Liver (tissue), 9 donors: Measurements from ENCODE around the gene MSMO1. TPM values are rescaled to one million over a fixed set of nuclear protein-coding genes. Genes with fewer than 3 reads are reported as not detected.

ENCODE experiments used
- DNase-seq: peaks from one replicate; pipeline ENCODE4 v3.0.0-alpha.2; 2017; ENCODE audit warnings: low spot score
- H3K27ac ChIP-seq, 2 donors: one replicate each; pipeline ENCODE4 v1.7.0; 2013; ENCODE audit warnings: inconsistent platforms in 2 of 2, low read length in 2 of 2, control low read depth in 1 of 2, low read depth in 1 of 2, mild to moderate bottlenecking in 1 of 2
- H3K27me3 ChIP-seq, 4 donors: one replicate each; pipeline versions ENCODE4 v1.6.1 to v1.7.0; 2013; ENCODE audit warnings: low read length in 3 of 4, inconsistent platforms in 1 of 4, mild to moderate bottlenecking in 1 of 4, moderate library complexity in 1 of 4; ENCODE audit not compliant: control insufficient read depth in 4 of 4, insufficient read depth in 4 of 4
- H3K36me3 ChIP-seq, 4 donors: one replicate each; pipeline versions ENCODE4 v1.6.1 to v1.7.0; 2013; ENCODE audit warnings: low read length in 3 of 4, mild to moderate bottlenecking in 3 of 4, low read depth in 1 of 4, moderate library complexity in 1 of 4; ENCODE audit not compliant: control insufficient read depth in 4 of 4, insufficient read depth in 3 of 4
- H3K4me1 ChIP-seq, 4 donors: one replicate each; pipeline versions ENCODE4 v1.6.1 to v1.7.0; 2013; ENCODE audit warnings: low read length in 3 of 4, mild to moderate bottlenecking in 3 of 4, moderate library complexity in 1 of 4; ENCODE audit not compliant: control insufficient read depth in 4 of 4, insufficient read depth in 4 of 4
- H3K4me3 ChIP-seq, 3 donors: one replicate each; pipeline versions ENCODE4 v1.6.1 to v1.7.0; 2013; ENCODE audit warnings: low read length in 3 of 3, control low read depth in 1 of 3, low read depth in 1 of 3, mild to moderate bottlenecking in 1 of 3
- H3K9ac ChIP-seq, 2 donors: one replicate each; pipeline ENCODE4 v1.7.0; 2013; ENCODE audit warnings: low read length in 2 of 2, mild to moderate bottlenecking in 2 of 2, moderate library complexity in 2 of 2, control low read depth in 1 of 2, low read depth in 1 of 2
- H3K9me3 ChIP-seq, 4 donors: one replicate each; pipeline versions ENCODE4 v1.6.1 to v1.7.0; 2013; ENCODE audit warnings: low read length in 3 of 4; ENCODE audit not compliant: control insufficient read depth in 4 of 4
- ATF3 ChIP-seq: IDR thresholded peaks from 2 replicates; pipeline ENCODE4 v1.6.1; 2016; ENCODE audit warnings: antibody characterized with exemption
- EGR1 ChIP-seq, 2 donors: IDR thresholded peaks; 2 replicates each; pipeline ENCODE4 v1.6.1; 2016 to 2018; ENCODE audit warnings: antibody characterized with exemption in 2 of 2, low read depth in 2 of 2
- FOXA1 ChIP-seq: IDR thresholded peaks from 2 replicates; pipeline ENCODE4 v1.6.1; 2016; ENCODE audit warnings: antibody characterized with exemption
- FOXA2 ChIP-seq: IDR thresholded peaks from 2 replicates; pipeline ENCODE4 v1.6.1; 2016; ENCODE audit warnings: antibody characterized with exemption
- GABPA ChIP-seq, 2 donors: IDR thresholded peaks in 1 of 2; conservative IDR thresholded peaks in 1 of 2; 2 replicates each; pipeline ENCODE4 v1.6.1; 2016; ENCODE audit warnings: antibody characterized with exemption in 2 of 2, mild to moderate bottlenecking in 1 of 2, moderate library complexity in 1 of 2
- HNF4A ChIP-seq, 2 donors: conservative IDR thresholded peaks; 2 replicates each; pipeline ENCODE4 v1.6.1; 2016; ENCODE audit warnings: antibody characterized with exemption in 2 of 2, mild to moderate bottlenecking in 2 of 2
- HNF4G ChIP-seq: IDR thresholded peaks from 2 replicates; pipeline ENCODE4 v1.6.1; 2016; ENCODE audit warnings: antibody characterized with exemption
- JUND ChIP-seq, 2 donors: IDR thresholded peaks; 2 replicates each; pipeline ENCODE4 v1.6.1; 2016; ENCODE audit warnings: antibody characterized with exemption in 2 of 2
- NR2F2 ChIP-seq: IDR thresholded peaks from 2 replicates; pipeline ENCODE4 v1.6.1; 2016; ENCODE audit warnings: antibody characterized with exemption
- RAD21 ChIP-seq, 2 donors: IDR thresholded peaks; 2 replicates each; pipeline ENCODE4 v1.6.1; 2016; ENCODE audit warnings: antibody characterized with exemption in 2 of 2, mild to moderate bottlenecking in 2 of 2
- RXRA ChIP-seq, 2 donors: IDR thresholded peaks; 2 replicates each; pipeline ENCODE4 v1.6.1; 2017 to 2018; ENCODE audit warnings: antibody characterized with exemption in 2 of 2, mild to moderate bottlenecking in 1 of 2
- SP1 ChIP-seq: IDR thresholded peaks from 2 replicates; pipeline ENCODE4 v1.6.1; 2018; ENCODE audit warnings: antibody characterized with exemption, mild to moderate bottlenecking
- TAF1 ChIP-seq: conservative IDR thresholded peaks from 2 replicates; pipeline ENCODE4 v1.6.1; 2016; ENCODE audit warnings: antibody characterized with exemption, mild to moderate bottlenecking
- YY1 ChIP-seq: IDR thresholded peaks from 2 replicates; pipeline ENCODE4 v1.6.1; 2016; ENCODE audit warnings: antibody characterized with exemption, mild to moderate bottlenecking
- ZBTB33 ChIP-seq: IDR thresholded peaks from 2 replicates; pipeline ENCODE4 v1.6.1; 2016; ENCODE audit warnings: antibody characterized with exemption
- WGBS: extraction: QIAGEN DNeasy Blood & Tissue Kit; methylation state at CpG from one replicate; pipeline ENCODE4 v1.1.7; 2013; 5-methylcytosine and 5-hydroxymethylcytosine counted together
- polyA plus RNA-seq, 2 donors: library from polyadenylated mRNA; stranded (reverse) in 1 of 2; unstranded in 1 of 2; fragments of 200-250 nt in 1 of 2; fragments of >200 nt in 1 of 2; fragmentation: Nextera tagmentation in 1 of 2; extraction: Ambion mirVana in 1 of 2; gene quantifications; one replicate each; pipeline versions ENCODE4 v1.2.1 to v1.2.3, GENCODE V29; 2013 to 2015
- total RNA-seq, 2 donors: library from RNA; depleted of rRNA; stranded (reverse); fragments of >200 nt; gene quantifications; one replicate each; pipeline ENCODE4 v1.2.3, GENCODE V29; 2014
- TF ChIP-seq, protein P1 (sequence below): fragments of 150-350 bp; IDR thresholded peaks from 2 replicates; pipeline ENCODE4 v1.5.1; 2017; ENCODE audit warnings: improper control_type of control experiment, low read depth, low read length; ENCODE audit not compliant: missing input control
- TF ChIP-seq, protein P2 (sequence below): IDR thresholded peaks from 2 replicates; pipeline ENCODE4 v1.6.1; 2016; ENCODE audit warnings: antibody characterized with exemption
- TF ChIP-seq, protein P3 (sequence below): IDR thresholded peaks from 2 replicates; pipeline ENCODE4 v1.6.1; 2016; ENCODE audit warnings: antibody characterized with exemption, mild to moderate bottlenecking
- donor health status: healthy.
- donor health status: healthy.
- donor health status: healthy.
- donor health status: healthy.
- donor health status: healthy.

The MSMO1 gene
- total and polyA plus RNA-seq, 4 donors: 153 to 721 (median 326) TPM

- TF ChIP-seq, protein P1, sequence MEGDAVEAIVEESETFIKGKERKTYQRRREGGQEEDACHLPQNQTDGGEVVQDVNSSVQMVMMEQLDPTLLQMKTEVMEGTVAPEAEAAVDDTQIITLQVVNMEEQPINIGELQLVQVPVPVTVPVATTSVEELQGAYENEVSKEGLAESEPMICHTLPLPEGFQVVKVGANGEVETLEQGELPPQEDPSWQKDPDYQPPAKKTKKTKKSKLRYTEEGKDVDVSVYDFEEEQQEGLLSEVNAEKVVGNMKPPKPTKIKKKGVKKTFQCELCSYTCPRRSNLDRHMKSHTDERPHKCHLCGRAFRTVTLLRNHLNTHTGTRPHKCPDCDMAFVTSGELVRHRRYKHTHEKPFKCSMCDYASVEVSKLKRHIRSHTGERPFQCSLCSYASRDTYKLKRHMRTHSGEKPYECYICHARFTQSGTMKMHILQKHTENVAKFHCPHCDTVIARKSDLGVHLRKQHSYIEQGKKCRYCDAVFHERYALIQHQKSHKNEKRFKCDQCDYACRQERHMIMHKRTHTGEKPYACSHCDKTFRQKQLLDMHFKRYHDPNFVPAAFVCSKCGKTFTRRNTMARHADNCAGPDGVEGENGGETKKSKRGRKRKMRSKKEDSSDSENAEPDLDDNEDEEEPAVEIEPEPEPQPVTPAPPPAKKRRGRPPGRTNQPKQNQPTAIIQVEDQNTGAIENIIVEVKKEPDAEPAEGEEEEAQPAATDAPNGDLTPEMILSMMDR: no peak
- TF ChIP-seq RXRA (IDR thresholded peaks at IDR 0.05) (no peak), GABPA (IDR thresholded peaks at IDR 0.05 in 1 of 2, conservative IDR thresholded peaks at IDR 0.05 in 1 of 2) (no peak), RAD21 (IDR thresholded peaks at IDR 0.05) (no peak), JUND (IDR thresholded peaks at IDR 0.05) (no peak), SP1 (no peak)
These were observed 594 bp downstream of the MSMO1 start (continued) for GRCh38 chr4:165328101-165328425.

GRCh38 chr4:165328708-165329107 is 1.2 kb downstream of the MSMO1 start:
- H3K36me3 ChIP-seq: peaks cover 0 to 4% (median 0%) of the 10 kb centered on the region in 4 donors
- no peaks in the 10 kb centered on the region for H3K27me3 ChIP-seq
- peak; percentile 56 for TF ChIP-seq TAF1
- peak; percentile 90 to 93 for TF ChIP-seq RXRA (IDR thresholded peaks at IDR 0.05)
- TF ChIP-seq ATF3: peak; percentile 31
- TF ChIP-seq FOXA2: no peak
- TF ChIP-seq GABPA (IDR thresholded peaks at IDR 0.05 in 1 of 2, conservative IDR thresholded peaks at IDR 0.05 in 1 of 2): no peak
- TF ChIP-seq FOXA1: no peak
- peak; percentile 20 to 53 for TF ChIP-seq RAD21 (IDR thresholded peaks at IDR 0.05)
- peak; percentile 25 for TF ChIP-seq NR2F2
- TF ChIP-seq SP1: peak; percentile 66
- TF ChIP-seq, protein P1: no peak
- TF ChIP-seq, protein P2, sequence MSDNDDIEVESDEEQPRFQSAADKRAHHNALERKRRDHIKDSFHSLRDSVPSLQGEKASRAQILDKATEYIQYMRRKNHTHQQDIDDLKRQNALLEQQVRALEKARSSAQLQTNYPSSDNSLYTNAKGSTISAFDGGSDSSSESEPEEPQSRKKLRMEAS: no peak
- TF ChIP-seq EGR1 (IDR thresholded peaks at IDR 0.05; ENCODE audit: low read depth in 2 of 2): no peak
- TF ChIP-seq, protein P3, sequence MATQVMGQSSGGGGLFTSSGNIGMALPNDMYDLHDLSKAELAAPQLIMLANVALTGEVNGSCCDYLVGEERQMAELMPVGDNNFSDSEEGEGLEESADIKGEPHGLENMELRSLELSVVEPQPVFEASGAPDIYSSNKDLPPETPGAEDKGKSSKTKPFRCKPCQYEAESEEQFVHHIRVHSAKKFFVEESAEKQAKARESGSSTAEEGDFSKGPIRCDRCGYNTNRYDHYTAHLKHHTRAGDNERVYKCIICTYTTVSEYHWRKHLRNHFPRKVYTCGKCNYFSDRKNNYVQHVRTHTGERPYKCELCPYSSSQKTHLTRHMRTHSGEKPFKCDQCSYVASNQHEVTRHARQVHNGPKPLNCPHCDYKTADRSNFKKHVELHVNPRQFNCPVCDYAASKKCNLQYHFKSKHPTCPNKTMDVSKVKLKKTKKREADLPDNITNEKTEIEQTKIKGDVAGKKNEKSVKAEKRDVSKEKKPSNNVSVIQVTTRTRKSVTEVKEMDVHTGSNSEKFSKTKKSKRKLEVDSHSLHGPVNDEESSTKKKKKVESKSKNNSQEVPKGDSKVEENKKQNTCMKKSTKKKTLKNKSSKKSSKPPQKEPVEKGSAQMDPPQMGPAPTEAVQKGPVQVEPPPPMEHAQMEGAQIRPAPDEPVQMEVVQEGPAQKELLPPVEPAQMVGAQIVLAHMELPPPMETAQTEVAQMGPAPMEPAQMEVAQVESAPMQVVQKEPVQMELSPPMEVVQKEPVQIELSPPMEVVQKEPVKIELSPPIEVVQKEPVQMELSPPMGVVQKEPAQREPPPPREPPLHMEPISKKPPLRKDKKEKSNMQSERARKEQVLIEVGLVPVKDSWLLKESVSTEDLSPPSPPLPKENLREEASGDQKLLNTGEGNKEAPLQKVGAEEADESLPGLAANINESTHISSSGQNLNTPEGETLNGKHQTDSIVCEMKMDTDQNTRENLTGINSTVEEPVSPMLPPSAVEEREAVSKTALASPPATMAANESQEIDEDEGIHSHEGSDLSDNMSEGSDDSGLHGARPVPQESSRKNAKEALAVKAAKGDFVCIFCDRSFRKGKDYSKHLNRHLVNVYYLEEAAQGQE: peak; percentile 82
- TF ChIP-seq JUND (IDR thresholded peaks at IDR 0.05): peak; percentile 27 to 43
- TF ChIP-seq HNF4A (conservative IDR thresholded peaks at IDR 0.05): peak; percentile 95
- no peak for TF ChIP-seq ZBTB33
- TF ChIP-seq HNF4G: peak; percentile 72
- no peak for TF ChIP-seq YY1
- WGBS: 18% methylated on average over 4 of the region's 4 CpGs
- H3K9ac ChIP-seq: peak overlapping the region; percentile 92 to 99
- DNase-seq: no peak
- no peaks in the 10 kb centered on the region for H3K9me3 ChIP-seq
- peak overlapping the region; percentile 67 to 95 (median 93) for H3K4me3 ChIP-seq
- H3K27ac ChIP-seq: peak overlapping the region; percentile 94 to 97
- peaks cover 2 to 48% (median 21%) of the 10 kb centered on the region in 4 donors for H3K4me1 ChIP-seq
